NCI-H69 (cell line): ENCODE measurements around the gene BIRC7.
"Not testable (repeated sequence)": the region's sequence is repeated elsewhere in the genome, so short reads cannot be mapped to it uniquely, and the experiment has no call there.

Experiments
- DNase-seq: peaks from one replicate; lab custom pipeline; 2025; lab: John Stamatoyannopoulos, UW

BIRC7 gene

GRCh38 chr20:63208346-63208909 is 27.3 kb upstream of the BIRC7 start:
- DNase-seq: no peak

DNA sequence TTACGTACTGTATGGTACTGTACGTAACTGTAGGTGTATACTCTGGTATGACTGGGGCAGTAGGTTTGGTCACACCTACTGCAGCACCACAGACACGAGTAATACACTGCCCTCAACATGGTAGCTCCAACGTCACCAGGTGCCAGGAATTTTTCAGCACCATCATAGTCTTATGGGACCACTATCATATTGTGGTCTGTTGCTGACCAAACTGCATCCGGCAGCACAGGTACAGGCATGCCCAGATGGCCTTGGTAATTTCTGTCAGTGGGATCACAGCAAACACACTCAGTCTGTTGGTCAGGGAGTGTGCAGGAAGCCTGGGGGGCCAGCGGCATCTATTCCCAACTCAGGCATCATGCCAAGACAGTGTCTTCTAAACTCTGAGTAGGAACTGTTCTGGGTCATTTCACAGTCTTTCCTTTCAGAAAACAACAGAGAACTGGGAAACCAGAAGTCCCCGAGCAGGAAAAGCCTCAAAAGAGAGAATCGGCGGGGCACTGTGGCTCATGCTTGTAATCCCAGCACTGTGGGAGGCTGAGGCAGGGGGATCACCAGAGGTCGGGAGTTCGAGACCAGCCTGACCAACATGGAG is 25.6 kb upstream of the BIRC7 start:
- peak; percentile 36 for DNase-seq

DNA sequence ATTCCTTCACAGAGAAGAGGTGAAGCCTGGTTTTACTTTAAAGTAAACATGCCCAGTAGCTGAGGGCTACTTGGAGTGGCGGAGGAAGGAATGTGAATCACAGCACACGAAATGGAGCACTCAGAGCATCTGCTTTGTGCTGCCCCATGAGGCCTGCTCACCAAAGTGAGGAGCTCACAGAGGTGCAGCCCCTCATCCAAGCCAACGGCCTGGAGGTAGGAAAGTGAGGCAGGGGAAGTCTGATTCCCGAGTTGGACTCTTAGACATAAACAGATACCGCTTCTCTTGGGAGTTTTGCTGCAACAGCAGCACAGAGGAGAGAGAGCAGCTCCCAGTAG is 23.3 kb upstream of the BIRC7 start:
- DNase-seq: no peak

DNA sequence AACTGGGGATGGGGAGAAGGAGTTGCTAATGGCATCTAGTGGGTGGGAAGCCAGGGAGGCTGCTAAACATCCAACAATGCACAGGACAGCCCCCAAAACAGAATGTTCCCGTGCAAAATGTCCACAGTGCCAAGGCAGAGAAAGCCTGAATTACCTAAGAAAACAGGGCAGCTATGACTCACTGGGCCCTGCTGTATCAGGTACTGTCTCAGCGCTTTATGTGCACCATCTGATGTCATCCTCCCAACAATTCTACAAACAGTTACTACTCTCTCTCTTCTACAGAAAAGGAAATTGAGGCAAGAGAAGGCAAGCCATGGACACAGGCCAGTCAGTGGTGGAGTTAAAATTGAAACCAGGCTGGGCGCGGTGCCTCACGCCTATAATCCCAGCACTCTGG is 22.9 kb upstream of the BIRC7 start:
- no peak for DNase-seq

DNA sequence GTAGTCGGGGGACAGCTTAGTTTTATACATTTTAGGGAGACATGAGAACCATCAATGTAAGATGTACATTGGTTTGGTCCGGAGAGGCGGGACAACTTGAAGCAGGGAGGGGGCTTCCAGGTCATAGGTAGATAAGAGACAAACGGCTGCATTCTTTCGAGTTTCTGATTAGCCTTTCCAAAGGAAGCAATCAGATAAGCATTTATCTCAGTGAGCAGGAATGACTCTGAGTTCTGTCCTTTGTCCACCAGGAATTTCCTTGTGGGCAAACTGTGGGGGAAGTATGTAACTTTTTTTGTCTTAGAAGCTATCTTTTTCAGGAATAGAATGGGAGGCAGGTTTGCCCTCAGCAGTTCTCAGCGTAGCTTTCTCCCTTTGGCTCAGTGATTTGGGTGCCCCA is 21.2 kb upstream of the BIRC7 start:
- no peak for DNase-seq

- peak; percentile 31 for DNase-seq
These were observed 20.3 kb upstream of the BIRC7 start for GRCh38 chr20:63215101-63216040.

DNA sequence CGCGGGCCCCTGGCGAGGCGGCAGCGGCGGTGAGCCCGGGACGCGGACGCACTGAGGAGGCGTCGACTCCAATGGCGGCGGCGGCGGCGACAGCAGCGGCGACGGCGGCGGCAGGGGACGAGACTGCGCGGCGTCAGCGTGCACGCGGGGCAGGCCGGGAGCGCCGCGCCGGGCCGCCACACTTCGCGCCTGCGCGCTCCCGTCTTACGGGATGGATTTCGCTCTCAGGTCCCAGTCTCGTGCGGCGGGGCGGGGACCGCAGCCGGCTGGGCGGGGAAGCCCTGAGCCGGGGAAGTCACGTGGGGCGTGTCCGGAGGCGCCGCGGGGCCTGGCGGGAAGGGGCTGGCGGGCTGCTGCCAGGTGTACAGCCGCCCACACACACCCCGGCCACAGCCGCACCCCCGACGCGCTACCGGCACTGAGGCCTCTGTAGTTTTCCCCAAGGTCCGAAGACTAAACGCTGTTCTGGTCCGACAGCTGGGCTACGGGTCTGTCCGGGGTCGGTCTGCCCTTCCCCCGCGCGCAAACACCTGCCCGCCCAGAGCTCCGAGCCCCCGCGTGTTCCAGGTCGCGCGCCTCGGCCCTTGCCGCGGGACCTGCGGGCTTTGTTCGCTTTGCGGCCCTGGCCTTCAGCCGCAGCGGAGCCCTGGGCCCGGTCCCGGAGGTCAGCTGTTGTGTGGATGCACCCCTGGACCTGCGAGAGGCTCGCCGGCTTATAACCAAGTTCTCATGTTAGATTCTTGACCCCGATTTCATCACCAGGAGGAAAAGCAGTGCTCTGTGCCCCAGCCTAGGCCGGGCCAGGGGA is 19.5 kb upstream of the BIRC7 start, which contains the start of gene YTHDF1:
TSS of gene YTHDF1 (minus strand) at position 91 of the 808 bp plus-strand sequence. CDS start 239 bp downstream, outside the sequence.
- DNase-seq: peak; percentile 94

- no peak for DNase-seq
These were observed 18.7 kb upstream of the BIRC7 start for GRCh38 chr20:63216849-63217471.

DNA sequence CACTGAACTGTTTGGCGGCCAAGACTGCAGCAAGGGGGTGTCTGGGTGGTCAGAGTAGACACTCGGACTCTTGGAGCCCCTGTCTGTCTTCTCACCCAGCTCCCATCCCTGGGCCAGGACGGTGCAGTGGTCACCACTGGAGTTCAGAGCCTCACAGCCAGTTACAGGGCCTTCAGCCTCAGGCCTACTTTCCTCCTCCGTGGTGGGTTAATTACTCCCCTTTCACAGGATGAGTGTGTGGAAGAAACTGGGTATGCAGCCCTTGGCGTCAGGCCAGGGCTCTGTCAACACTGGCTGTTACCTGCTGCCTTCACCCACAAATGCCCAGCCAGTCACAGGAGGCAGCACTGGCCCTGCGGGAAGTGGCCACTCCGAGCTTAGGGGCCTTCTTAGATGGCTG is 18.0 kb upstream of the BIRC7 start:
- peak; percentile 80 for DNase-seq

- no peak for DNase-seq
These were observed 16.8 kb upstream of the BIRC7 start for GRCh38 chr20:63218701-63219446.

DNA sequence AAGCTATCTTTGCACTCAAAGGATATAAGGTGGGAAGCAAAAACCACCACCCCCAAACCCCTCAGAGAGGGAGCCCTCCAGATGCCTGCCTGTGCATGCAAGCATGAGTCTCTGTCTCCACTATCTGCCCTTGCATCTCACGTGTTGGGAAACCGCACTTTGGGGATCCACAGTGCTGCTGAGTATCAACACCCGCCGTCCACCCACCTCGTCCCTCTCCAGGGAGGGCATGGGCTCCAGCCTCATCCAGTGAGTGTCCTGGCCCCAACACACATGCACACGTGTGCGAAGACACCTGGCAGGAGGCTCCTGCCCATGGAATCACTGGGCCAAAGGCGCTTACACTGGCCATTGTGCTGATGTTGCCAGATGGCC is 16.3 kb upstream of the BIRC7 start:
- DNase-seq: no peak

GRCh38 chr20:63219866-63220521 is 15.7 kb upstream of the BIRC7 start:
- no peak for DNase-seq

DNA sequence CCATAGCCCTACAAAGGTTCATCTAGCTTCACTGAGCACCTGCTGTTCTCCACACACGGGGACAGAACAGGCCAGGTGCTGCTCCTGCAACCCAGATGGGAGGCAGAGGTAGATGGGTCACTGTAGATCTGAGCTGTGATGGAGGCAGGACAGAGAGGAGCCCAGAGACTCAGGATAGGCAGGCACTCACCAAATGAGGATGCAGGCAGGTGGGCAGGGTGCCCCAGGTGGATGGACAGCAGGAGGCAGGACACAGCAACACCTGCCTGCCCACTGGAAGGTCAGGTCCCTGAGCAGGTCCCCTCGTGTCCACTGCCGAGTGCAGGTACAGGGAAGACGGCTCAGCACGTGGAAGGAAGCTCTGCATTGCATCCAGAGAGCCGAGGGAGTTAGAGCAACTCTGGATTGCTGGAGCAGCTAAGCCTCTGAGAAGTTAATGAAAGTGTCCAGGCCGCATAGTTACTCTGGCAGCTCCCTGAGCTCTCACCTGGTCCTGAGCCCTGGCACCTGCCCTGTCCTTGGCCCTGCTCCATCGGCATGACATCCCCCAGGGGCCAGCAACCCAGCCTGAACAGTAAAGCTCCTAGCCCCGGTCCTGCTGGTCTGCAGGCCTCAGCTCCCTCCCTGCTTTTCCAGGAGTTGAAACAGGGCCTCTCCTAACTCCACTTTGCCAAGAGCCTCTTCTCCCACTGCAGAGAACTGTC is 14.9 kb upstream of the BIRC7 start:
- DNase-seq: no peak

DNA sequence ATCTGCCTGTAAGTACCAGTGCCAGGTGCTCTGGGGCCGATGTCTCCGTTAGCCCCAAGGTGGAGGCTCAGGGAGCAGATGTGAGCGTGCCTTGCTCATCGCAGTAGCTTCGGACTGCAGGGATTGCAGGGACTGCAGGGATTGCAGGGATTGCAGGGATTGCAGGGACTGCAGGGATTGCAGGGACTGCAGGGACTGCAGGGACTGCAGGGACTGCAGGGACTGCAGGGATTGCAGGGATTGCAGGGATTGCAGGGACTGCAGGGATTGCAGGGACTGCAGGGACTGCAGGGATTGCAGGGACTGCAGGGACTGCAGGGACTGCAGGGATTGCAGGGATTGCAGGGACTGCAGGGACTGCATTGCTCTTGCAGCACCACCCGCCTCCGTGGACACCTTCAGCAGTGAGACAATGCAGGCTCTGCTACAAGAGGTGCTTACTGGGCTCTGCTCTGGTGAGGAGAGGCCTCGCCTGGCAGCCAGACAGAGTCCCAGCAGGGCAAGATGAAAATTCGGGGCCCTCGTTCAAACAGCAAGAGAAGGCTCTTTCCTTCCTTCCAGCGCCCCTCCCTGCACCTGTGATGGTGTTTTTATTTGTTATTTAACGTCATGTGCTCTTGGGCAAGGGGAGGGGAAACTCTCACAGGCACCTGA is 14.2 kb upstream of the BIRC7 start:
- DNase-seq: not testable (repeated sequence)

DNA sequence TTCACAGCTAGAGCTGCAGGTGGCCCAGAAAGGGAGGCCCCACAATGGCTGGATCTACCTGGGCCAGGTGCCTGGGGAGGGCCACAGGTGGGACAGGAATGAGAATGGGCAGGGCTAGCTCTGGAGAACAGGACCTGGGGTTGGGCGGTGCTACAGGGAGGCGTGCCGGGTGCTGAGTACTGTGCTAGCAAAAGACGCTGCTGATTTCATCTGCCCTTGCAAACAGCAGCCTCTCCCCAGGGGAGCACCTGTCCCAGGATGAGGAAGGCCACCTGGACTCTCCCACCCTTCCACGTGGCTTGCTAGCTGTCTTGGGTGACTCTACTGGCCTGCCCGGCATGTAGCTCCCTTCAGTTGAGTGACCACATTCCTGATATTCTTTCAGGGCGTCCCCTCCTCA is 13.2 kb upstream of the BIRC7 start:
- peak; percentile 2 for DNase-seq

- peak; percentile 47 for DNase-seq
These were observed 12.4 kb upstream of the BIRC7 start for GRCh38 chr20:63223121-63223825.

DNA sequence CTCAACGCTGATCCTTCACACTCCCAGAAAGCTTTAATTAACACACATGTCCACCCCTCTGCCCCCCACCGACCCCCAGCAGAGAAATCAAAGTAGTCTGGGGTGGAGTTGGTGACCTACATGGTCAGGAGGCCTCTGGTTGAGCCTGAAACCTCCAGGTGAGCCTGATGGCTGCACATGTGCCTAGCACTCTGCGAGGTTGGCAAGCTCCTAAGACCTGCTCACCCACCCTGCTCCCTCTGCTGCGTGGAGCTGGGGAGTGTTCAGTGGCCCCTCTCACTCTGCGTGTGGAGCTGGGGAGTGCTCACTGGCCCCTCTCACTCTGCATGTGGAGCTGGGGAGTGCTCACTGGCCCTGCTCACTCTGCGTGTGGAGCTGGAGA is 11.9 kb upstream of the BIRC7 start:
- no peak for DNase-seq

GRCh38 chr20:63224412-63225081 is 11.2 kb upstream of the BIRC7 start:
- peak; percentile 75 for DNase-seq
